GM13977 (cell line): ENCODE results near the gene RILPL1.
"Not testable (repeated sequence)": the region's sequence is repeated elsewhere in the genome, so short reads cannot be mapped to it uniquely, and the experiment has no call there.

Experiments used
- DNase-seq: peaks from one replicate; pipeline ENCODE4 v3.0.0; 2012; ENCODE audit warnings: low spot score
- CTCF ChIP-seq: IDR thresholded peaks from 2 replicates; pipeline ENCODE4 v1.5.1; 2012; ENCODE audit warnings: mild to moderate bottlenecking, control low read depth; ENCODE audit not compliant: insufficient read depth; ENCODE audit errors: extremely low read depth, missing control alignments
- in situ Hi-C: fragments of 300-500 bp; cut with MboI; formaldehyde crosslinking; loops from one replicate; pipeline ENCODE4 v1.12.0; 2022; ENCODE audit warnings: low sequenced_read_pairs, low pct_unique_long_range_greater_than_20kb, mixed read lengths, inconsistent platforms; ENCODE audit not compliant: unreplicated experiment

Gene RILPL1

GRCh38 chr12:123487428-123487827 is 46.1 kb downstream of the RILPL1 start:
- DNase-seq: no peak
- TF ChIP-seq CTCF: no peak
- in situ Hi-C loops: no loop called here

GRCh38 chr12:123485756-123486155 is 47.8 kb downstream of the RILPL1 start:
- TF ChIP-seq CTCF: no peak
- DNase-seq: no peak
- in situ Hi-C loops: no loop called here

GRCh38 chr12:123483602-123484248 is 49.8 kb downstream of the RILPL1 start:
- in situ Hi-C loops: no loop called here
- TF ChIP-seq CTCF: no peak
- DNase-seq: no peak

- in situ Hi-C loops: no loop called here
- TF ChIP-seq CTCF: no peak
- DNase-seq: no peak
Measured at GRCh38 chr12:123482876-123483275, 50.6 kb downstream of the RILPL1 start.

- in situ Hi-C loops, DNase-seq: not testable (repeated sequence)
Measured at GRCh38 chr12:123481251-123481650, 52.3 kb downstream of the RILPL1 start.

GRCh38 chr12:123479442-123480180 is 53.9 kb downstream of the RILPL1 start:
- TF ChIP-seq CTCF: no peak
- DNase-seq: no peak
- in situ Hi-C loops: no loop called here

GRCh38 chr12:123478762-123479161 is 54.8 kb downstream of the RILPL1 start:
- DNase-seq: no peak
- in situ Hi-C loops: no loop called here
- TF ChIP-seq CTCF: no peak
